Spleen (tissue), 7 donors: ENCODE data around the gene PVALB.

ENCODE experiments used
- CTCF ChIP-seq, 11 experiments: fragments of 200-600 bp in 7 of 11; fragments of 450-650 bp in 4 of 11; sonication (generic) in 4 of 11; IDR thresholded peaks in 8 of 11; conservative IDR thresholded peaks in 3 of 11; 1 replicate in 7 of 11; 2 replicates in 4 of 11; pipeline versions ENCODE4 v1.4.0 to v1.8.0; 2016 to 2021; ENCODE audit warnings: antibody characterized with exemption in 11 of 11, inconsistent platforms in 4 of 11, mild to moderate bottlenecking in 1 of 11
- POLR2A ChIP-seq, 3 donors: fragments of 450-650 bp; IDR thresholded peaks; one replicate each; pipeline ENCODE4 v1.5.1; 2017; ENCODE audit warnings: antibody characterized with exemption in 3 of 3, mild to moderate bottlenecking in 1 of 3
- POLR2AphosphoS5 ChIP-seq, 3 donors: sonication (generic); formaldehyde crosslinking; IDR thresholded peaks; one replicate each; pipeline ENCODE4 v1.5.1; 2017; ENCODE audit warnings: antibody characterized with exemption in 3 of 3
- donor health status: DM: no; HTN: no; CAD: no; lungs with moderate emphysema.
- donor health status: DM: no; HTN: no; CAD: no.
- donor health status: DM: no; HTN: no; CAD: no.

GRCh38 chr22:36775964-36776669 lies 40.7 kb downstream of the PVALB start, which contains the start of gene IFT27:
- TF ChIP-seq POLR2A (IDR thresholded peaks at IDR 0.05), result no peak
- peak in 1 of 11 experiments; percentile 11 for TF ChIP-seq CTCF (IDR thresholded peaks at IDR 0.05 in 8 of 11, conservative IDR thresholded peaks at IDR 0.05 in 3 of 11)
- peak; percentile 74 to 85 (median 81) for TF ChIP-seq POLR2AphosphoS5 (IDR thresholded peaks at IDR 0.05)
